CD4-positive, alpha-beta T cell treated with Interleukin-15 for 4 hours (primary cell): Measurements from ENCODE around the gene P3H3.
"Not testable (repeated sequence)": the region's sequence is repeated elsewhere in the genome, so short reads cannot be mapped to it uniquely, and the experiment has no call there.

ENCODE experiments used
- DNase-seq: peaks from one replicate; pipeline ENCODE4 v3.0.0-alpha.2; 2020; ENCODE audit warnings: low spot score

Gene P3H3

GRCh38 chr12:6845395-6845794 is 17.2 kb downstream of the P3H3 start:
- no peak for DNase-seq

GRCh38 chr12:6846316-6846869 is 18.2 kb downstream of the P3H3 start:
- DNase-seq = no peak

- no peak for DNase-seq
Observed at GRCh38 chr12:6847676-6848075, 19.5 kb downstream of the P3H3 start.

GRCh38 chr12:6849427-6849826 is 21.2 kb downstream of the P3H3 start:
- no peak for DNase-seq

- DNase-seq = no peak
Observed at GRCh38 chr12:6849976-6850560, 21.9 kb downstream of the P3H3 start.

GRCh38 chr12:6850796-6851152 is 22.6 kb downstream of the P3H3 start:
- DNase-seq = no peak

GRCh38 chr12:6851153-6851920 is 23.1 kb downstream of the P3H3 start, which contains the start of gene CDCA3:
TSS of gene CDCA3 (minus strand) at chr12:6851286. CDS start at chr12:6850952, 334 bp downstream.
- peak; percentile 96 for DNase-seq

GRCh38 chr12:6851921-6852650 is 23.9 kb downstream of the P3H3 start, which contains the start of gene USP5:
TSS of gene USP5 (plus strand) at chr12:6852150. CDS start at chr12:6852180, 30 bp downstream.
- peak; percentile 99 for DNase-seq

GRCh38 chr12:6852651-6853354 is 24.6 kb downstream of the P3H3 start:
- DNase-seq = peak; percentile 75

GRCh38 chr12:6853626-6854025 is 25.4 kb downstream of the P3H3 start:
- DNase-seq = no peak

GRCh38 chr12:6854036-6854435 is 25.8 kb downstream of the P3H3 start:
- no peak for DNase-seq

GRCh38 chr12:6855322-6855721 is 27.1 kb downstream of the P3H3 start:
- DNase-seq = no peak

GRCh38 chr12:6858799-6859198 is 30.6 kb downstream of the P3H3 start:
- no peak for DNase-seq

- DNase-seq = no peak
Observed at GRCh38 chr12:6860116-6860515, 31.9 kb downstream of the P3H3 start.

GRCh38 chr12:6860942-6861341 is 32.7 kb downstream of the P3H3 start:
- no peak for DNase-seq

- no peak for DNase-seq
Observed at GRCh38 chr12:6861391-6861790, 33.2 kb downstream of the P3H3 start.

GRCh38 chr12:6863033-6863432 is 34.8 kb downstream of the P3H3 start:
- DNase-seq = no peak

- DNase-seq = no peak
Observed at GRCh38 chr12:6863586-6864321, 35.5 kb downstream of the P3H3 start.

GRCh38 chr12:6865307-6865706 is 37.1 kb downstream of the P3H3 start:
- not testable (repeated sequence) for DNase-seq

GRCh38 chr12:6866163-6866919 is 38.1 kb downstream of the P3H3 start:
- no peak for DNase-seq
